GM12864 (cell line): ENCODE measurements around the gene PDGFA.

ENCODE experiments used
- DNase-seq: peaks from one replicate; pipeline ENCODE4 v3.0.0-alpha.2; 2011; ENCODE audit warnings: low read depth
- H3K4me3 ChIP-seq: 2 replicates; pipeline ENCODE4 v1.5.1; 2011; ENCODE audit warnings: mild to moderate bottlenecking, low read depth, low read length, control low read depth
- CTCF ChIP-seq: IDR thresholded peaks from 2 replicates; pipeline ENCODE4 v1.5.1; 2011; ENCODE audit warnings: low read depth, mild to moderate bottlenecking, moderate library complexity, low read length, control low read depth, inconsistent platforms; ENCODE audit errors: missing control alignments

Gene PDGFA

DNA sequence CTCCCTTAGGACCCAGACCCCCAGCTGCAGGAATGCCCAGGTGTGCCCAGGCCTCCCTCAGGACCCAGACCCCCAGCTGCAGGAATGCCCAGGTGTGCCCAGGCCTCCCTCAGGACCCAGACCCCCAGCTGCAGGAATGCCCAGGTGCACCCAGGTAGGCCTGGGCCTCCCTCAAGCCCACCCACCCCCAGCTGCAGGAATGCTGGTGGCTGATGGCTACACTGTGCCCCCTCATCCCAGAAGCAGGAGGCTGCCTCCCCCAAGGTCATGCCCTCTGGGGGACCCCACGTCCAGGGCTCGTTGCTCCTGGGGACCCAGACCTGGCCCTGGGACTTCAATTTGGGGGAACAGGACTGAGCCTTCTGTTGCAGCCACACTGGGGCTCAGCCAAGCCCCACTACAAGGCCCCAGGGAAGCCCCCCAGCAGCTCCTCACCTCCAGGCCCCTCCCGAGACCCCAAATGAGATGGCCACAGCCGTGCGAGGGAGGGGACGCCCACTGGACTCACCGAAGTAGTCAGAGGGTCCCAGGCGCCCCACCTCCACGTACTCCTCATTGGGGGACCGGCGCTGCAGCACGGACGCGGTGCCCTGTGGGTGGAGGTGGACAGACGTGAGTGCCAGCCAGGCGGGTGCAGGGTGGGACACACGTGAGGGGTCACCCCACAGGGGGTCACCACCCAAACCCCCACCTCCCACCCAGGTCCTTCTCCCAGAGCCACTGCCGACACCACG is 31.4 kb upstream of the PDGFA start:
- no peak for TF ChIP-seq CTCF
- DNase-seq, result no peak

GRCh38 chr7:549891-550625 is 30.4 kb upstream of the PDGFA start:
- no peak overlapping the region for H3K4me3 ChIP-seq
- DNase-seq, result no peak
- TF ChIP-seq CTCF, result no peak

More for the DNA sequence above, 31.4 kb upstream of the PDGFA start:
- H3K4me3 ChIP-seq, result no peak overlapping the region

GRCh38 chr7:549066-549890 is 29.6 kb upstream of the PDGFA start:
- no peak for TF ChIP-seq CTCF
- no peak for DNase-seq
- no peak overlapping the region for H3K4me3 ChIP-seq

DNA sequence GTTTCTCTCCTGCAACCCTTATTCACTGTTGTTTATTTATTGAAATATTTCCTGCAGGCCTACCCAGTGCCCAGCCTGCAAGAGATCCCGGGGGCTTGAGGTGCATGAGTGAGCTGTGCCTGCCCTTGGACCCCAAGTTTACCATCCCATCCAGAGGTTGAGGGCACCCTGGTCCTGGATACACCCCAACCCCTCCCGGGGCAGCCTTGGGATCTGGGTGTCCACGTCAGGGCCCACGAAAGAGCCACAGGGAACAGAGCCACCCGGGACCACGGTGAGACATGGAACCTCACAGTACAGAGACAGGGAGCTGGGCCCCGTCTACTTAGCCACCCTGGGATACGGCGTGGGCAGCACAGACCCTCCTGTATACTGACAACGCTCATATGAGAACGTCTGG is 28.8 kb upstream of the PDGFA start:
- DNase-seq, result no peak
- TF ChIP-seq CTCF, result no peak

DNA sequence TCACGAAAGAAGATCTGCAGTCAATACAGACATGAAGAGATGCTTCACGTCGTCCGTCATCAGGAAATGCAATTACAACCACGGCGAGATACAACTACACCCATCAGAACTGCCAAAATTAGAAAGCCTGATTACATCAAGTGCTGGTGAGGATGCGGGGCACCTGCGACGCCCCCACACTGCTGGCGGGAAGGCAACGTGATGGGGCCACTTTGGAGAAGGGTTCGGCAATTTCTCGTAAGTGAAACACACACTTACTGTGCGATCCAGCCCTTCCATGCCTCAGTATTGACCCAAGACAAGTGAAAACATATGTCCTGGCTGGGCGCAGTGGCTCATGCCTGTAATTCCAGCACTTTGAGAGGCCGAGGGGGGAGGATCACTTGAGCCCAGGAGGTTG is 25.8 kb upstream of the PDGFA start:
- DNase-seq, result no peak
- TF ChIP-seq CTCF, result no peak
- no peak overlapping the region for H3K4me3 ChIP-seq

More for the DNA sequence above, 28.8 kb upstream of the PDGFA start:
- H3K4me3 ChIP-seq, result no peak overlapping the region

DNA sequence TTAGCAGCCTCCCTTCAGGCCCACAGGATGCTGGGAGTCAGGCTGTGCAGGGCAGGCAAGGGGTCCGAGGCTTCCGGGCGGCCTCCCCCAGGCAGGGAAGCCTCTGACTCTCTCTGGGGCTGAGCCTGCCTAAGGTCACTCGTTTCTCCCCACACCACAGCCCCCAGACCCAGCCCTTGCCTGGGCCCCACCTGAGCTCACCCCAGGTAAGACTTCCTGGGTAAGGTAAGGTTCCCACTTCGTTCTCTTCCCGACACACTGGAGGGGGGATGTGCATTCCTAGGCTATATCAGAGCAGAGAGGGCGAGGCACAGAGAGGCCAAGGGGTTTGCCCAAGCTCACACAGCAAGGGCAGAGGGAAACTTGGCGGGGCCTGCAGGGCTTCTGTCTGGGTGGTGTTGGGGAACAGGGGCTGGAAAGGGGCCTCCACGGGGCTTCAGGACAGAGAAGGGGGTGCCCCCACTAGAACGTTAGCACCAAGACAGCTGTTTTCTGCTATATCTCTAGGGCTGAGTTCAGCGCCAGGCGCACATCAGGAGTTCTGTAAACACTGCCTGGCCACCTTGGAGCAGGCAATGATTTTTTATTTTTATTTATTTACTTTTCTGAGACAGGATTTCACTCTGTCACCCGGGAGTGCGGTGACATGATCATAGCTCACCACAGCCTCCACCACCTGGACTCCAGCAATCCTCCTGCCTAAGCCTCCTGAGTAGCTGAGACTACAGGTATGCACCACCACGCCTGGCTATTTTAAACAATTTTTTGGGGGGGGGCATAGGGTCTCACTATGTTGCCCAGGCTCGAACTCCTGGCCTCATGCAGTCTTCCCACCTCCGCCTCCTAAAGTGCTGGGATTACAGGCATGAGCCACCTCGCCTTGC is 24.9 kb upstream of the PDGFA start:
- no peak overlapping the region for H3K4me3 ChIP-seq
- TF ChIP-seq CTCF, result no peak
- DNase-seq, result no peak
